Left ventricle myocardium inferior (tissue), 1 donor: Measurements from ENCODE around the gene POLR2L. TPM values are rescaled to one million over a fixed set of nuclear protein-coding genes. Genes with fewer than 3 reads are reported as not detected.

Experiments
- DNase-seq: peaks from one replicate; pipeline ENCODE4 v3.0.0-alpha.2; 2020
- H3K27ac ChIP-seq: fragments of 200-600 bp; replicated peaks from 2 replicates; pipeline ENCODE4 v1.8.0; 2021
- H3K27me3 ChIP-seq: fragments of 200-600 bp; 2 replicates; pipeline ENCODE4 v1.8.0; 2021; ENCODE audit warnings: low read depth
- H3K36me3 ChIP-seq: fragments of 200-600 bp; 2 replicates; pipeline ENCODE4 v1.8.0; 2021
- H3K4me1 ChIP-seq: fragments of 200-600 bp; 2 replicates; pipeline ENCODE4 v1.8.0; 2021
- H3K4me3 ChIP-seq: fragments of 200-600 bp; 2 replicates; pipeline ENCODE4 v1.8.0; 2021; ENCODE audit warnings: mild to moderate bottlenecking, moderate library complexity
- H3K9me3 ChIP-seq: fragments of 200-600 bp; replicated peaks from 2 replicates; pipeline ENCODE4 v1.8.0; 2021
- intact Hi-C: fragments of 100-400 bp; cut with micrococcal nuclease; formaldehyde crosslinking; loops from one replicate; pipeline ENCODE4 v1.11.0; 2022
- total RNA-seq: library from RNA; stranded (reverse); fragmentation: NEBNext Ultra II Directional; extraction: Animal tissue kit (Norgen Biotek cat#: 25700); gene quantifications from one replicate; pipeline ENCODE4 v1.2.1, GENCODE V29; 2021
- TF ChIP-seq, protein P1 (sequence below): fragments of 200-600 bp; IDR thresholded peaks from 2 replicates; pipeline ENCODE4 v1.8.0; 2021; ENCODE audit warnings: antibody characterized with exemption, mild to moderate bottlenecking, borderline replicate concordance
- donor health status: DM: no; HTN: yes; CAD: no; lungs with severe emphysema.

Gene POLR2L
- total RNA-seq, 1 donor from 2014 or later = 226 TPM

DNA sequence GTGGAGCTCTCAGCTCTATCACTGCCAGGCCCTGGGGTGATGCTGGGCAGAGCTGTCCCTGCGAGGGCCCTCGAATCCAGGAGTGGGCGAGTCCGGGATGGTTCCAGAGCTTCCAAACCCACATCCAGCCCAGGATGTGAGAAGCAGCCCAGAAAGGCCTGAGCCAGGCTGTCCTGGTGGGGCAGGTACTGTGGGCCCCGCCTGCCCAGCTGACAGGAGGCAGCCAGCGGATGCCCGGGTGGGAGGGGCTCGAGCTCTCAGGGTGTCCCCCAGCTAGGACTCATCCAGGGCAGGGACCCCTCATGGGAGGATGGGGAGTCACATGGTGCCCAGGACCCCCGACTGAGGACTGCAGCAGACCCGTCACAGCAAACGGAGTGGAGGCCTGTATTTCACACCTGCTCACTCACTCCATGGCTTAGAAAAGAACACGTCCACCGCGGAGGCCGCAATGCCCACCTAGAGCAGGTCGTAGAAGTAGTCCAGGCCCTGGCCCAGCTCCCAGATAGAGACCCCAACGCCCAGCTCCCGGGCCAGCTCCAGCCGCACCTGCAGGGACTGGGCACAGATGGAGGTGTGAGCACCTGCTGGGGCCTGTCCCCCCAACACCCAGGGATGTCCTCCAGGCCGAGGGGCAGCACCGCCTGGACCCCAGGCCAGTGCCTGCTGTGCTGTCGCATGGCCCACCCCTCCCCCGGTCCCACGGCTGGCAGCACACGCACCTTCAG is 27.2 kb upstream of the POLR2L start:
- H3K27ac ChIP-seq = no peak overlapping the region
- H3K36me3 ChIP-seq = peaks cover 26% of the 10 kb centered on the region
- no peak overlapping the region for H3K4me3 ChIP-seq
- DNase-seq = no peak
- TF ChIP-seq, protein P1, sequence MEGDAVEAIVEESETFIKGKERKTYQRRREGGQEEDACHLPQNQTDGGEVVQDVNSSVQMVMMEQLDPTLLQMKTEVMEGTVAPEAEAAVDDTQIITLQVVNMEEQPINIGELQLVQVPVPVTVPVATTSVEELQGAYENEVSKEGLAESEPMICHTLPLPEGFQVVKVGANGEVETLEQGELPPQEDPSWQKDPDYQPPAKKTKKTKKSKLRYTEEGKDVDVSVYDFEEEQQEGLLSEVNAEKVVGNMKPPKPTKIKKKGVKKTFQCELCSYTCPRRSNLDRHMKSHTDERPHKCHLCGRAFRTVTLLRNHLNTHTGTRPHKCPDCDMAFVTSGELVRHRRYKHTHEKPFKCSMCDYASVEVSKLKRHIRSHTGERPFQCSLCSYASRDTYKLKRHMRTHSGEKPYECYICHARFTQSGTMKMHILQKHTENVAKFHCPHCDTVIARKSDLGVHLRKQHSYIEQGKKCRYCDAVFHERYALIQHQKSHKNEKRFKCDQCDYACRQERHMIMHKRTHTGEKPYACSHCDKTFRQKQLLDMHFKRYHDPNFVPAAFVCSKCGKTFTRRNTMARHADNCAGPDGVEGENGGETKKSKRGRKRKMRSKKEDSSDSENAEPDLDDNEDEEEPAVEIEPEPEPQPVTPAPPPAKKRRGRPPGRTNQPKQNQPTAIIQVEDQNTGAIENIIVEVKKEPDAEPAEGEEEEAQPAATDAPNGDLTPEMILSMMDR = no peak
- intact Hi-C loops = no loop called here
- no peaks in the 10 kb centered on the region for H3K9me3 ChIP-seq
- no peaks in the 10 kb centered on the region for H3K4me1 ChIP-seq
- H3K27me3 ChIP-seq = no peaks in the 10 kb centered on the region

GRCh38 chr11:868802-869201 is 26.5 kb upstream of the POLR2L start:
- H3K9me3 ChIP-seq = no peaks in the 10 kb centered on the region
- no peak overlapping the region for H3K27ac ChIP-seq
- H3K36me3 ChIP-seq = peaks cover 33% of the 10 kb centered on the region
- H3K4me3 ChIP-seq = no peak overlapping the region
- H3K4me1 ChIP-seq = no peaks in the 10 kb centered on the region
- H3K27me3 ChIP-seq = no peaks in the 10 kb centered on the region
- TF ChIP-seq, protein P1 = no peak
- intact Hi-C loops = no loop called here
- no peak for DNase-seq

- TF ChIP-seq, protein P1 = no peak
- peaks cover 36% of the 10 kb centered on the region for H3K36me3 ChIP-seq
- no peak for DNase-seq
- intact Hi-C loops = no loop called here
- H3K9me3 ChIP-seq = no peaks in the 10 kb centered on the region
- no peak overlapping the region for H3K27ac ChIP-seq
- H3K27me3 ChIP-seq = no peaks in the 10 kb centered on the region
- no peak overlapping the region for H3K4me3 ChIP-seq
- H3K4me1 ChIP-seq = no peaks in the 10 kb centered on the region
Observed at GRCh38 chr11:868394-868793, 26.1 kb upstream of the POLR2L start.

GRCh38 chr11:867856-868358 is 25.6 kb upstream of the POLR2L start:
- no peak for DNase-seq
- Histone ChIP-seq H3K36me3 (peaks cover 41% of the 10 kb centered on the region), H3K4me1 (no peaks in the 10 kb centered on the region), H3K9me3 (no peaks in the 10 kb centered on the region), H3K4me3 (no peak overlapping the region), H3K27ac (no peak overlapping the region), H3K27me3 (no peaks in the 10 kb centered on the region)
- TF ChIP-seq, protein P1 = no peak
- intact Hi-C loops = no loop called here

DNA sequence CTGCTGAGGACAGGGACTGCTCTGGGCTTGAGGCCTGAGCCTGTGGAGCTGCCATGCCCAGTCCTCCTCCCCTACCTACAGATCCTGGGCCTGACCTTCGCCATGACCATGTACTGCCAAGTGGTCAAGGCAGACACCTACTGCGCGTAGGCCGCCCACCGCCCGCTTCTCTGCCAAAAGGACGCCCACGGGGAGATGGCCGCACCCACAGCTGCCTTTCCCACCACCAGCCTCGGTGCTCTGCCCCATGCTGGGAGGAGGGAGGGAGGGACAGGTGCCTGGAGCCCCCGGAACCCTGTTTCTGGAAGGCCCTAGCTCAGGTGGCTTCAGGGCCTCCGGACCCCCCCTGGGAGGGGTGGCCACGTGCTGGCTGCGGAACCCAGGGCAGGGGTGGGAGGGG is 24.2 kb upstream of the POLR2L start:
- Histone ChIP-seq H3K9me3 (no peaks in the 10 kb centered on the region), H3K4me3 (no peak overlapping the region), H3K36me3 (peaks cover 45% of the 10 kb centered on the region), H3K27me3 (no peaks in the 10 kb centered on the region), H3K4me1 (peaks cover 8% of the 10 kb centered on the region), H3K27ac (no peak overlapping the region)
- intact Hi-C loops = no loop called here
- TF ChIP-seq, protein P1 = no peak
- no peak for DNase-seq
